HG03135 (cell line): ENCODE data around the gene SNHG17.
"Not testable (repeated sequence)": the region's sequence is repeated elsewhere in the genome, so short reads cannot be mapped to it uniquely, and the experiment has no call there.

Experiments used
- ATAC-seq: cut with Tn5 transposase; IDR thresholded peaks from one replicate; pipeline ENCODE4 v1.9.1; 2021; ENCODE audit warnings: mild to moderate bottlenecking, moderate library complexity; ENCODE audit not compliant: unreplicated experiment

SNHG17 gene

GRCh38 chr20:38421915-38422314 lies 13.2 kb downstream of the SNHG17 start:
- ATAC-seq = no peak

- no peak for ATAC-seq
These were observed 14.6 kb downstream of the SNHG17 start for GRCh38 chr20:38420388-38421085.

- ATAC-seq = no peak
These were observed 16.5 kb downstream of the SNHG17 start for GRCh38 chr20:38418509-38419204.

GRCh38 chr20:38414769-38415450 lies 20.2 kb downstream of the SNHG17 start:
- no peak for ATAC-seq

- ATAC-seq = no peak
These were observed 22.1 kb downstream of the SNHG17 start for GRCh38 chr20:38412877-38413577.

- not testable (repeated sequence) for ATAC-seq
These were observed 27.3 kb downstream of the SNHG17 start for GRCh38 chr20:38407822-38408221.

GRCh38 chr20:38407321-38407720 lies 27.8 kb downstream of the SNHG17 start:
- ATAC-seq = no peak

- ATAC-seq = no peak
These were observed 28.7 kb downstream of the SNHG17 start for GRCh38 chr20:38406476-38406875.

- ATAC-seq = no peak
These were observed 30.0 kb downstream of the SNHG17 start for GRCh38 chr20:38405132-38405531.

- no peak for ATAC-seq
These were observed 31.1 kb downstream of the SNHG17 start for GRCh38 chr20:38404016-38404415.

- no peak for ATAC-seq
These were observed 32.3 kb downstream of the SNHG17 start for GRCh38 chr20:38402816-38403215.

GRCh38 chr20:38402089-38402488 lies 33.0 kb downstream of the SNHG17 start:
- no peak for ATAC-seq

GRCh38 chr20:38395751-38396395 lies 39.3 kb downstream of the SNHG17 start:
- ATAC-seq = not testable (repeated sequence)

GRCh38 chr20:38395165-38395564 lies 40.0 kb downstream of the SNHG17 start:
- no peak for ATAC-seq

- no peak for ATAC-seq
These were observed 41.9 kb downstream of the SNHG17 start for GRCh38 chr20:38393259-38393658.

GRCh38 chr20:38392356-38392755 lies 42.8 kb downstream of the SNHG17 start:
- no peak for ATAC-seq

GRCh38 chr20:38387953-38388352 lies 47.2 kb downstream of the SNHG17 start:
- ATAC-seq = no peak

- ATAC-seq = no peak
These were observed 48.3 kb downstream of the SNHG17 start for GRCh38 chr20:38386851-38387250.

- ATAC-seq = no peak
These were observed 49.1 kb downstream of the SNHG17 start for GRCh38 chr20:38386004-38386403.

- no peak for ATAC-seq
These were observed 52.0 kb downstream of the SNHG17 start for GRCh38 chr20:38383147-38383546.

- ATAC-seq = not testable (repeated sequence)
These were observed 57.3 kb downstream of the SNHG17 start for GRCh38 chr20:38377838-38378237.
